ENCODE measurements around the gene CENPT. TPM values are rescaled to one million over a fixed set of nuclear protein-coding genes. Genes with fewer than 3 reads are reported as not detected.
A peak's percentile ranks its signal among the peaks of the same experiment; 100 is the strongest.

The CENPT gene
- total and polyA plus RNA-seq, 10 of the 15 experiments (the other 5 are each of a cell fraction or from before 2014, with no cell fraction given): 1.1 to 45.7 (median 24.5) TPM

DNA sequence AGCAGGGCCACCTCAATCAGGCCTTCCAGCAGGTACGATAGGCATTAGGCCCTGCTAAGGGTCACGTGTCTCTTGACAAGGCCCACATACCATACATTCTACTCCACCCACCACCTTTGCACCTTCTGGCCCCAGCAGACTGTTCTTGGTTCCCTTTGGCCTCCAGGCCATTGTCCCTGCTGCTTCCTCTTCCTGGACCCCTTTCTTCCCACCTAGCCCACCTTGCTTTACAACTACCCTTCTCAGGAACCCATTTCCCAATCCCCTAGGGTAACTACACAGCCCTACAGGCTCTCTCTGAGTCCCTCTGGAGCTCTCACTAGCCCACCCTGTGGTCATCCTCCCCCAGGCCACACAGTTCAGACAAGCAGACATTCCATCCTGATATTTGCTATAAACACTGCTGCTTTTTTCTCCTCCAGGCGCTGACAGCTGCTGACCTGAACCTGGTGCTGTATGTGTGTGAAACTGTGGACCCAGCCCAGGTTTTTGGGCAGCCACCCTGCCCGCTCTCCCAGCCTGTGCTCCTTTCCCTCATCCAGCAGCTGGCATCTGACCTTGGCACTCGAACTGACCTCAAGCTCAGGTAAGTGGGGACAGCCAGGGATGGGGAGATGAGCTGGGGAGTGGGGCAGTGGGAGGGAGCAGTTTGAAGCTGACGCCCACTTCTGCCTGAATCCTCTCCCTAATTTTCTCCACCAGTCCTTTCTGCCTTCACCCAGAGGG, 35.8 kb upstream of the CENPT start:
- Histone ChIP-seq H3K9me3 (replicated peaks; ENCODE audit: control insufficient read depth, insufficient read depth, low read length) (no peaks in the 10 kb centered on the region), H3K27me3 (replicated peaks in 1 of 2; ENCODE audit: control insufficient read depth in 2 of 2, insufficient read depth in 2 of 2, low read length in 1 of 2) (no peaks in the 10 kb centered on the region), H3K36me3 (ENCODE audit: control insufficient read depth in 2 of 2, insufficient read depth in 2 of 2, low read length in 1 of 2) (peaks cover 12 to 50% of the 10 kb centered on the region in 2 experiments; a peak in 3 of 4 replicates), H3K4me3 (no peak overlapping the region), H3K9ac (ENCODE audit: control insufficient read depth, insufficient read depth, low read length) (no peak overlapping the region), H3K79me2 (ENCODE audit: control insufficient read depth, insufficient read depth, low read length) (no peaks in the 10 kb centered on the region), H3K4me1 (ENCODE audit: control insufficient read depth, insufficient read depth, low read length) (no peaks in the 10 kb centered on the region), H3K27ac (ENCODE audit: control insufficient read depth, insufficient read depth) (no peak overlapping the region), H2AFZ (ENCODE audit: control insufficient read depth, low read depth, low read length) (no peak overlapping the region), H3K4me2 (ENCODE audit: control insufficient read depth, insufficient read depth) (no peak overlapping the region), H4K20me1 (ENCODE audit: control insufficient read depth, insufficient read depth) (no peaks in the 10 kb centered on the region)
- POLR2A ChIA-PET: interaction anchor here (0.5 to 1.0 kb wide), 4 partner anchors 9 to 312 kb away, joined by 3 to 9 read pairs (median 3); partner anchors contain the start of gene CARMIL2
- no TSS peak for BruUV-seq (replicated peaks)
- CTCF ChIA-PET: interaction anchor here (0.7 to 5.6 kb wide), 33 partner anchors 9 to 211 kb away, joined by 3 to 39 read pairs (median 4); partner anchors contain the start of genes EDC4, NUTF2, PSKH1 and PSMB10
- DNase-seq (ENCODE audit: low read depth, low spot score): no peak
- RAD21 ChIA-PET (ENCODE audit: unreplicated experiment): interaction anchor here (0.6 to 3.2 kb wide), 6 partner anchors 14 to 1427 kb away, joined by 3 to 14 read pairs (median 4); partner anchors contain the start of genes CENPT, NUTF2 and PSMB10
- FAIRE-seq: peak; percentile 64
- SMC1A ChIA-PET (ENCODE audit: uncharacterized antibody, unreplicated experiment): interaction anchor here (0.7 to 2.2 kb wide), 9 partner anchors 10 to 362 kb away, joined by 3 to 14 read pairs (median 3); partner anchors contain the start of gene PSKH1
- in situ Hi-C loops (cut with MboI) (no loop called here), intact Hi-C loops (cut with micrococcal nuclease; ENCODE audit: unreplicated experiment) (loop anchor here (2.0 to 5.0 kb wide), 2 partner anchors 157 to 344 kb away; no protein-coding TSS in a partner anchor)
- 36% methylated on average over 6 of the region's 6 CpGs for WGBS (ENCODE audit: insufficient coverage, insufficient replicate concordance, low lambda C conversion rate, missing lambda C conversion rate)
- peak; percentile 17 for ATAC-seq
- TF ChIP-seq SMC3 (IDR thresholded peaks at IDR 0.05; ENCODE audit: borderline replicate concordance, low read length) (no peak), DPF2 (IDR thresholded peaks at IDR 0.05) (no peak), SMARCA5 (IDR thresholded peaks at IDR 0.05) (no peak), TCF12 (IDR thresholded peaks at IDR 0.05; ENCODE audit: low read depth, low read length) (no peak), HCFC1 (IDR thresholded peaks at IDR 0.05; ENCODE audit: low read length) (no peak), FOS (IDR thresholded peaks at IDR 0.05; ENCODE audit: borderline replicate concordance, extremely low read depth, insufficient read length) (no peak), MYC (IDR thresholded peaks at IDR 0.05; ENCODE audit: insufficient read depth, insufficient read length, insufficient replicate concordance, low read length, severe bottlenecking) (no peak), ZNF384 (IDR thresholded peaks at IDR 0.05; ENCODE audit: borderline replicate concordance, low read depth, low read length) (no peak), EGR1 (IDR thresholded peaks at IDR 0.05; ENCODE audit: borderline replicate concordance in 1 of 2, low read depth in 2 of 2, low read length in 2 of 2) (no peak), JUND (IDR thresholded peaks at IDR 0.05; ENCODE audit: low read depth, low read length) (no peak), BACH1 (IDR thresholded peaks at IDR 0.05; ENCODE audit: borderline replicate concordance) (no peak), HDAC2 (IDR thresholded peaks at IDR 0.05) (no peak)
- TF ChIP-seq, protein P1, sequence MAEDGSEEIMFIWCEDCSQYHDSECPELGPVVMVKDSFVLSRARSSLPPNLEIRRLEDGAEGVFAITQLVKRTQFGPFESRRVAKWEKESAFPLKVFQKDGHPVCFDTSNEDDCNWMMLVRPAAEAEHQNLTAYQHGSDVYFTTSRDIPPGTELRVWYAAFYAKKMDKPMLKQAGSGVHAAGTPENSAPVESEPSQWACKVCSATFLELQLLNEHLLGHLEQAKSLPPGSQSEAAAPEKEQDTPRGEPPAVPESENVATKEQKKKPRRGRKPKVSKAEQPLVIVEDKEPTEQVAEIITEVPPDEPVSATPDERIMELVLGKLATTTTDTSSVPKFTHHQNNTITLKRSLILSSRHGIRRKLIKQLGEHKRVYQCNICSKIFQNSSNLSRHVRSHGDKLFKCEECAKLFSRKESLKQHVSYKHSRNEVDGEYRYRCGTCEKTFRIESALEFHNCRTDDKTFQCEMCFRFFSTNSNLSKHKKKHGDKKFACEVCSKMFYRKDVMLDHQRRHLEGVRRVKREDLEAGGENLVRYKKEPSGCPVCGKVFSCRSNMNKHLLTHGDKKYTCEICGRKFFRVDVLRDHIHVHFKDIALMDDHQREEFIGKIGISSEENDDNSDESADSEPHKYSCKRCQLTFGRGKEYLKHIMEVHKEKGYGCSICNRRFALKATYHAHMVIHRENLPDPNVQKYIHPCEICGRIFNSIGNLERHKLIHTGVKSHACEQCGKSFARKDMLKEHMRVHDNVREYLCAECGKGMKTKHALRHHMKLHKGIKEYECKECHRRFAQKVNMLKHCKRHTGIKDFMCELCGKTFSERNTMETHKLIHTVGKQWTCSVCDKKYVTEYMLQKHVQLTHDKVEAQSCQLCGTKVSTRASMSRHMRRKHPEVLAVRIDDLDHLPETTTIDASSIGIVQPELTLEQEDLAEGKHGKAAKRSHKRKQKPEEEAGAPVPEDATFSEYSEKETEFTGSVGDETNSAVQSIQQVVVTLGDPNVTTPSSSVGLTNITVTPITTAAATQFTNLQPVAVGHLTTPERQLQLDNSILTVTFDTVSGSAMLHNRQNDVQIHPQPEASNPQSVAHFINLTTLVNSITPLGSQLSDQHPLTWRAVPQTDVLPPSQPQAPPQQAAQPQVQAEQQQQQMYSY (CRISPR knock-in tag; IDR thresholded peaks at IDR 0.05): no peak
- TF ChIP-seq, protein P2, sequence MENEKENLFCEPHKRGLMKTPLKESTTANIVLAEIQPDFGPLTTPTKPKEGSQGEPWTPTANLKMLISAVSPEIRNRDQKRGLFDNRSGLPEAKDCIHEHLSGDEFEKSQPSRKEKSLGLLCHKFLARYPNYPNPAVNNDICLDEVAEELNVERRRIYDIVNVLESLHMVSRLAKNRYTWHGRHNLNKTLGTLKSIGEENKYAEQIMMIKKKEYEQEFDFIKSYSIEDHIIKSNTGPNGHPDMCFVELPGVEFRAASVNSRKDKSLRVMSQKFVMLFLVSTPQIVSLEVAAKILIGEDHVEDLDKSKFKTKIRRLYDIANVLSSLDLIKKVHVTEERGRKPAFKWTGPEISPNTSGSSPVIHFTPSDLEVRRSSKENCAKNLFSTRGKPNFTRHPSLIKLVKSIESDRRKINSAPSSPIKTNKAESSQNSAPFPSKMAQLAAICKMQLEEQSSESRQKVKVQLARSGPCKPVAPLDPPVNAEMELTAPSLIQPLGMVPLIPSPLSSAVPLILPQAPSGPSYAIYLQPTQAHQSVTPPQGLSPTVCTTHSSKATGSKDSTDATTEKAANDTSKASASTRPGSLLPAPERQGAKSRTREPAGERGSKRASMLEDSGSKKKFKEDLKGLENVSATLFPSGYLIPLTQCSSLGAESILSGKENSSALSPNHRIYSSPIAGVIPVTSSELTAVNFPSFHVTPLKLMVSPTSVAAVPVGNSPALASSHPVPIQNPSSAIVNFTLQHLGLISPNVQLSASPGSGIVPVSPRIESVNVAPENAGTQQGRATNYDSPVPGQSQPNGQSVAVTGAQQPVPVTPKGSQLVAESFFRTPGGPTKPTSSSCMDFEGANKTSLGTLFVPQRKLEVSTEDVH (IDR thresholded peaks at IDR 0.05; ENCODE audit: low read depth, partially characterized antibody): no peak
- TF ChIP-seq, protein P3, sequence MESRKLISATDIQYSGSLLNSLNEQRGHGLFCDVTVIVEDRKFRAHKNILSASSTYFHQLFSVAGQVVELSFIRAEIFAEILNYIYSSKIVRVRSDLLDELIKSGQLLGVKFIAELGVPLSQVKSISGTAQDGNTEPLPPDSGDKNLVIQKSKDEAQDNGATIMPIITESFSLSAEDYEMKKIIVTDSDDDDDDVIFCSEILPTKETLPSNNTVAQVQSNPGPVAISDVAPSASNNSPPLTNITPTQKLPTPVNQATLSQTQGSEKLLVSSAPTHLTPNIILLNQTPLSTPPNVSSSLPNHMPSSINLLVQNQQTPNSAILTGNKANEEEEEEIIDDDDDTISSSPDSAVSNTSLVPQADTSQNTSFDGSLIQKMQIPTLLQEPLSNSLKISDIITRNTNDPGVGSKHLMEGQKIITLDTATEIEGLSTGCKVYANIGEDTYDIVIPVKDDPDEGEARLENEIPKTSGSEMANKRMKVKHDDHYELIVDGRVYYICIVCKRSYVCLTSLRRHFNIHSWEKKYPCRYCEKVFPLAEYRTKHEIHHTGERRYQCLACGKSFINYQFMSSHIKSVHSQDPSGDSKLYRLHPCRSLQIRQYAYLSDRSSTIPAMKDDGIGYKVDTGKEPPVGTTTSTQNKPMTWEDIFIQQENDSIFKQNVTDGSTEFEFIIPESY (IDR thresholded peaks at IDR 0.05): no peak

Measured in GM12878 (cell line).